ENCODE results near the gene WNK2.
A peak's percentile ranks its signal among the peaks of the same experiment; 100 is the strongest.

Gene WNK2

DNA sequence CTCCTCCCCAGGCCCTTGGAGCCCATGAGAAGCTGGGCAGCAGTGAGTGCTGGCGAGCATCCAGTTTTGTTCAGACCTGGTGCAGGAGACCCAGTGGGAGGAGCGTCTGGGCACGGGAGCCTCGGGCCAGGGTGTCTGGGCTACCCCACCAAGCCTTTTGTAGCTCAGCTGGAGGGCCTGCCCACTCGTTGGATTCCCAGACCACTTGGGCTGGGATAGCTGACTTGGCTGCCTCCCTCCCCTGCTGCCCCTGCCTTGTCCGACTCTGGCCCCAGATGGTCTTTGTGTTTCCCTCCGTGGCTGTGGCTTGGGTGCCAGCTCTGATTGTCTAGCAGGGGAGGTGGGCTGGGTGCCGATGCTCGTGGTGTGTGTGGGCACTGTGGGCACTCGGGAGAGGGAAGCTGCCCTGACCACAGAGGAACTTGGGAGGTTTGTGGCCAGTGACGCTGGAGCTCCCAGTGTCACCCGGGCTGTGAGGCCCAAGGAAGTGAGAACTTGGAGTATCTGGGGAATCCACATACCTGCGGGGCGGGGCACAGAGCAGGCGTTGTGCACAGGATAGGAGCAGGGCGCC, 47.3 kb downstream of the WNK2 start:
- H3K4me1 Mint-ChIP-seq, result peaks cover 6 to 16% of the 10 kb centered on the region in 2 donors
- H3K27me3 Mint-ChIP-seq, result peaks cover 27 to 42% of the 10 kb centered on the region in 2 donors
- no peak for DNase-seq
- H3K4me3 Mint-ChIP-seq, result no peak overlapping the region
- no peaks in the 10 kb centered on the region for H3K9me3 Mint-ChIP-seq
- no peak overlapping the region for H3K27ac Mint-ChIP-seq
- H3K36me3 Mint-ChIP-seq, result no peaks in the 10 kb centered on the region
- peak; percentile 45 to 48 for ATAC-seq (replicated peaks)

DNA sequence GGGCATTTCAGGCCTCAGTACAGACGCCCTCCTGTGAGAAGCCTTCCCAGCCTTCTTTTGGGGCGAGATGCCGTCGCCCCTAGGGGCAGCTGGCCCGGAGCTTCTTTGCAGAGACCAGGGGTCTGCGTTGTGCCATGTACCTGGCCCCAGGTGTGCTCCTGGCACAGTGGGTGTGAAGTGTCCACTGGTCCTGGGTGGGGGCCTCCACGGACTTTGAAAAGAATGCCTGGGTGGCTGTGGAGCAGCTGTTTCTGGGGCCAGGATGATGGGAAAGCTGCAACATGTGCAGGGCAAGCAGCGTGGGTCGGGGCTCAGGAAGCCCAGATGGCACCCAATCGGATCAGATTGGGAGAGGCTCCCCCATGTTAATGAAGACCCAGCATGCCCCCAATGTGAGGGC, 47.8 kb downstream of the WNK2 start:
- ATAC-seq (replicated peaks) (no peak), DNase-seq (no peak)
- H3K4me1 Mint-ChIP-seq, result peaks cover 6 to 12% of the 10 kb centered on the region in 2 donors
- H3K27me3 Mint-ChIP-seq, result peaks cover 27 to 42% of the 10 kb centered on the region in 2 donors
- no peak overlapping the region for H3K4me3 Mint-ChIP-seq
- H3K27ac Mint-ChIP-seq, result no peak overlapping the region
- H3K9me3 Mint-ChIP-seq, result no peaks in the 10 kb centered on the region
- H3K36me3 Mint-ChIP-seq, result no peaks in the 10 kb centered on the region

DNA sequence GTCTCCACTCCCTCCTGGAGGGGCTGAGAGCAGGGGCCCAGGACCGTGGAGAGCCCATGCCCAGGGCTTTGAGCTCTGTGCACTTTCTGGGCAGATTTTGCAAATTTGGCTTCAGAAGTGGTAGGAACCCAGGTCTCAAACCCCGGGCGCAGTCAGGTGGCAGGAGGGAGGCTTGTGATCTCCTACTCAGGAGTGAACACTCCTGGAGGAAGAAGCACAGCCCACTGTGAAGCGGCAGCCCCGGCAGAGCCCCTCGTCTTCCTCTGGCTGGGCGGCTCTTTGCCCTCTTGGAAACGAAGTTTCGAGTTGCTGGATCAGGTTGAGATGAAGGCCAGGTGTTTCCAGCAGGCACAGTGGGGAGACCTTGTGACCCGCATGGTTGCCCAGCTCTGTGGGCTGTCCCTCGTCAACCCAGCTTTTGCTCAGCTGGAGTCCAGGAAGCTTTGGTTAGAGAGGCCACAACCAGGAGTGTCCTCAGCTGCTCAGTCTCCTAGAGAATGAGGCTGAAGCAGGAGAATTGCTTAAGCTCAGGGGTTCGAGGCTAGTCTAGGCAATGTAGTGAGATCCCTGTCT, 48.5 kb downstream of the WNK2 start:
- Mint-ChIP-seq H3K27me3 (peaks cover 27 to 42% of the 10 kb centered on the region in 2 donors), H3K9me3 (peaks cover 0 to 1% of the 10 kb centered on the region in 2 donors), H3K27ac (no peak overlapping the region), H3K4me3 (no peak overlapping the region), H3K4me1 (peaks cover 6 to 12% of the 10 kb centered on the region in 2 donors), H3K36me3 (no peaks in the 10 kb centered on the region)
- ATAC-seq (replicated peaks), result no peak
- DNase-seq, result no peak

DNA sequence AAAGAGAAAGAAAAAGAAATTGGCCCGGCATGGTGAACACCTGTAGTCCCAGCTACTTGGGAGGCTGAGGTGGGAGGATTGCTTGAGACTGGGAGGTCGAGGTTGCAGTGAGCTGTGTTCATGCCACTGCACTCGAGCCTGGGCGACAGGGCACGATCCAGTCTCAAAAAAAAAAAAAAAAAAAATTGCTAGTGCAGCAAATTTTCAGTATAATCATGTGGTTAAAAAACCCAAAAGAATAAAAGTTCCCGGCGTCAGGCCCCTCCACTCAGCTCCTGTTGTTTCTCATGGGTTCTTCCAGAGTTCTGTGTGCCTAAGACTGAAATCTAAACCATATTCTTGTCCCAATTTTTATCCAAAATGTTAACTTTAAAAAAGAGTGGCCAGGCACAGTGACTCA, 49.1 kb downstream of the WNK2 start:
- Mint-ChIP-seq H3K27me3 (peaks cover 27 to 42% of the 10 kb centered on the region in 2 donors), H3K36me3 (no peaks in the 10 kb centered on the region), H3K9me3 (peaks cover 0 to 5% of the 10 kb centered on the region in 2 donors), H3K4me3 (no peak overlapping the region), H3K27ac (no peak overlapping the region), H3K4me1 (peaks cover 6 to 12% of the 10 kb centered on the region in 2 donors)
- DNase-seq (no peak), ATAC-seq (replicated peaks) (no peak)

DNA sequence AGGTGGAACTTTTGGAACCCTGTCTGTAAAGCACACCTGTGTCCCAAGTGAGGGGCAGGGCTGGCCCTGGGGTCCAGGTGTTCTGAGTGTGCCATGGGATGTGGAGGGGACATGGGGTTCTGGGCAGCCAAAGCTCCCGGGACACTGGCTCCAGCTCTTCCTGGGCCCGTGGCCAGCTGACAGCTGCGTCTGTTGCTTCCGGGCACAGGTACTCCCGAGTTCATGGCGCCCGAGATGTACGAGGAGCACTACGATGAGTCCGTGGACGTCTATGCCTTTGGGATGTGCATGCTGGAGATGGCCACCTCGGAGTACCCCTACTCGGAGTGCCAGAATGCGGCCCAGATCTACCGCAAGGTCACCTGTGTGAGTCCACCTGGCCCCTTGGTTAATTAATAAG, 50.7 kb downstream of the WNK2 start:
- ATAC-seq (replicated peaks) (no peak), DNase-seq (no peak)
- Mint-ChIP-seq H3K9me3 (peaks cover 0 to 5% of the 10 kb centered on the region in 2 donors), H3K27me3 (peaks cover 27 to 38% of the 10 kb centered on the region in 2 donors), H3K4me1 (peaks cover 3 to 12% of the 10 kb centered on the region in 2 donors), H3K36me3 (no peaks in the 10 kb centered on the region), H3K4me3 (no peak overlapping the region), H3K27ac (peak overlapping the region; percentile 47)

DNA sequence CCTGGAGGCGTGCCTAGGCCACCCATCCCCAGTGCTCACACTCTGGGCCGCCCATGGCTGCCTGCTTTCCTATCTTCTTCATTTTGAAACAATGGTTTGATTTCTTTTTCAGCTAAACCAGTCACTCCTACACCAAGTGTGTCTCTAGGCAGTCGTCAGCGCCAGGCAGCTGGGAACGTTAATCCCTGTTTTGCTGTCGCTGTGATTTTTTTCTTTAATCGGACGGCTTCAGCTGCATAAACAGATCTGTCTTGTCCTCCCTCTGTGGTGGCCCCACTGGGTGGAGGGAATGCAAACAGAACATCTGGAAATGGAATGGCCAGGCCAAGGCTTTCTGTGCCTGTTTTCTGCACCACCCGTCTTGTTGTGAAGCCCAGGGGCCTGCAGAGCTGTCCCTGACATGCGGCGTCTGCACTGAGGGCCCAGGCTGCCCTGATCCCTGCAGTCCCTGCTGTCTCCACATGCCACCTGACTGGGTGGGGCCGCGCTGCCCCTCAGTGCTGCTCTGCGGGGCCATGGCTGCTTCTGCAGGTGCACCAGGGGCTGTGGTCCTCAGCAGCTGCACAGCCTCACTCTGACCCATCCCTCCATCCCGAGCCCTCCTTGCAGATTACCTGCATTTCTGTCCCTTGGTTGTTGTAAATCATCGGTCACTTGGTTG, 51.5 kb downstream of the WNK2 start:
- DNase-seq (no peak), ATAC-seq (replicated peaks) (no peak)
- Mint-ChIP-seq H3K36me3 (no peaks in the 10 kb centered on the region), H3K27ac (no peak overlapping the region), H3K9me3 (peaks cover 0 to 5% of the 10 kb centered on the region in 2 donors), H3K4me3 (no peak overlapping the region), H3K27me3 (peaks cover 23 to 32% of the 10 kb centered on the region in 2 donors), H3K4me1 (peaks cover 3 to 12% of the 10 kb centered on the region in 2 donors)

DNA sequence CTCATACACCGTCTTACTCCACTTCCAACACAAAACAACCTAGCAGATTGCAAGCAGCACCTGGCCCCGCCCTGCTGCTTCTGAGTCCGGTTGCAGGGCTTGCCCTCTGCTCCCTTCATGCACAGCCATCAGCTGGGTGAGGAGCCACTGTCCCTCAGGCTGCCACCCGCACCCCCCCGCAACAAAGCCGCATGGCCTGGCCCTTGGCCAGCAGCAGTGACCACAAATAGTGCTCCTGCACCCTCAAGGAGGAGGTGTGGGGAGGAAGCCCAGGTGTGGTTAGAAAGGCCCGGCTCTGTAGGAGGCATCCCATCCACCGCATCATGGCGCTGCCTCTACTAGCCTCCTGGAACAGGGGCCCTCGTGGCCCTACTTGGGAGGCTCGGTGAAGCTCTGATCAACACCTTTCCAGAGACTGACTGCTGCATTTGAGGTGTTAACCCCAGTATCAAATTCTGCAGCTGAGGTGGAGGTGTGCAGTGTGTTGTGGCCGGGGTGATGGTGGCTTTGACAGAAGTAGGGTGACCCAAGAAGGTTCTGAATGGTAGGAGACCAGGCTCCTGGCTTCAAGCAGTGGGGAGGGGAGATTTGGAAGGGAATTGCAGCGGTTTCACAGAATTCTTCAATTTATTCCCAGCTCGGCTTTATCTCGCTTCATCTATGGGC, 52.7 kb downstream of the WNK2 start:
- no peak for ATAC-seq (replicated peaks)

DNA sequence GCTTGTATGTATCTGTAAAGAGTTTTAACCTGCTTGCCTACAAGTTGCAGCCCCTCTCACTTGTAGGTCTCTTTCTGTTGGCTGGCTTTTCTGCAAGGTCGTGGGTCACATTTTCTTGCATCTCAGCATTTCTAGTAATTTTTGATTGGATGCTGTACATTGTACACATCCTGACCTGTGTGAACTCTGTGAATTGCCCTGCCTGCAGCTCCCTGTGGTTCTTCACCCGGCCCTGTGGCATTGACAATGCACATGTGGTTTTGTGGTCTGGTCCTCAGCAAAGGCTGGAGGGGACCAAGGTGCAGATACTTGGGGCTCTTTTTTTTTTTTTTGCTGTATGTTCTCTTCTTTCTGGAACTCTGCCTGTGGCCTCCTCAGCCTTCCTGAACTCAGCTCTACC, 53.6 kb downstream of the WNK2 start:
- Mint-ChIP-seq H3K27ac (no peak overlapping the region), H3K4me3 (no peak overlapping the region), H3K27me3 (peaks cover 10 to 16% of the 10 kb centered on the region in 2 donors), H3K36me3 (no peaks in the 10 kb centered on the region), H3K9me3 (peaks cover 0 to 5% of the 10 kb centered on the region in 2 donors), H3K4me1 (no peaks in the 10 kb centered on the region)
- no peak for DNase-seq
- ATAC-seq (replicated peaks), result no peak

More for the DNA sequence above, 52.7 kb downstream of the WNK2 start:
- no peaks in the 10 kb centered on the region for H3K36me3 Mint-ChIP-seq
- H3K27ac Mint-ChIP-seq, result no peak overlapping the region
- H3K4me1 Mint-ChIP-seq, result peaks cover 0 to 6% of the 10 kb centered on the region in 2 donors
- H3K4me3 Mint-ChIP-seq, result no peak overlapping the region
- peaks cover 17 to 24% of the 10 kb centered on the region in 2 donors for H3K27me3 Mint-ChIP-seq
- DNase-seq, result no peak
- peaks cover 0 to 5% of the 10 kb centered on the region in 2 donors for H3K9me3 Mint-ChIP-seq

DNA sequence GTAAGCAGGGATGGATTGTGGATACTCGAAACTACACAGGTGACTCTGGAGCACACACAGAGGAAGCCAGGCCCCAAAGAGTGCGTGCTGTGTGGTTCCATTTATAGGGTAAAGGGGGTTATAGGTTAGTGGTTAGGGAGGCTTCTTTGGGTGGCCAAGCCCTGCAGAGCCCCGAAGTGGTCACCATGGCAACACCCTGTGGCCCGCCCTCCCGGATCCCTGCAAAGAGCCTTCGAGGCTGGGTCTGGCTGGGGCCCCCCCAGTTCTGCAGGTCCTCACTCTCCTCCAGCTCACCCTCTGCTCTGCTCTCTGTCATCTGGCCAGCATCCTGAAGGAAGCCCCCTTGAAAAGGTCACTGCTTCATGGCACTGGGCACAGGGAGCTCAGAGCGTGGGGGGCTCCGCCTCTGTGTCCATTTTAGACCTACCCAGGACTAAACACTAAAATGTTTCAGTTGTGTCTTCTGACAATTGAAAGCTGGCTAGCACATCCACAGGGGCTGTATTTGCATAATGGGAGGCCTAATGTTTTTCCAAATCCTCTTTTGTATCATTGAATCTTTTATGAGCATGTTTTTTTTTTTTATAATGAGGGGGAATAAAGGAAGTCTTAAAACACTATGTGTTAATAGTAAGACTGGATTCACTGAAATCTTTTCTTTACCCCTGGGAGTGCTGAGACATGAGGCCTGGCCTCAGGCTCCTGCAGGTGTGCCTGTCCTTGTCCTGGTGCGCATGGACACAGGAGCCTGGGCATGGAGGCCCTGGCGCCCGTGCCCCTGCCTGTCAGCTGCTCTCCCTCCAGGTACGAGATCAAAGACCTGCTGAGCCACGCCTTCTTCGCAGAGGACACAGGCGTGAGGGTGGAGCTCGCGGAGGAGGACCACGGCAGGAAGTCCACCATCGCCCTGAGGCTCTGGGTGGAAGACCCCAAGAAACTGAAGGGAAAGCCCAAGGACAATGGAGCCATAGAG, 55.3 kb downstream of the WNK2 start:
- no peaks in the 10 kb centered on the region for H3K4me1 Mint-ChIP-seq
- DNase-seq, result no peak
- H3K36me3 Mint-ChIP-seq, result no peaks in the 10 kb centered on the region
- H3K4me3 Mint-ChIP-seq, result no peak overlapping the region
- peaks cover 6 to 9% of the 10 kb centered on the region in 2 donors for H3K27me3 Mint-ChIP-seq
- H3K27ac Mint-ChIP-seq, result no peak overlapping the region
- ATAC-seq (replicated peaks), result no peak
- H3K9me3 Mint-ChIP-seq, result peaks cover 0 to 5% of the 10 kb centered on the region in 2 donors

DNA sequence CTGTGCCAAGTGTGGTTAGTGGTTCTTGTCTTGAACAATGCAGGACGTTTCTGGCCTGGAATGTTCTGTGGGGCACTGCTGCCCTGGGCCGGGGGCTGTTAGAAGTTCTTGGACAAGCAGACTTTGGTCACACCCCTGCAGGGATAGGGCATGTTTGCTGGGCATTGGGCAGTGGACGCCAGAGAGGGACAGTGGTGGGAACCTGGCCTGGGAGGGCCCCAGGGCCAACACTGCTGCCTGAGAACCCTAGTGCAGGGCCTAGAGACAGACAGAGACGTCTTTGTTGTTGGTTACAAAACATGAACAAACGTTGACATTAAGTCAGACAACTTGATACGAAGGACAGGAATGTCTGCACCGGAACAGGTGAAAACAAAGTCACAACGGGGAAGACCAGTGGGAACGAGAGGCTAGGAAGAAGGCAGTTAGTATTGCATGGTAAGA, 57.0 kb downstream of the WNK2 start:
- no peak overlapping the region for H3K27ac Mint-ChIP-seq
- no peak for ATAC-seq (replicated peaks)
- H3K4me3 Mint-ChIP-seq, result no peak overlapping the region
- H3K27me3 Mint-ChIP-seq, result no peaks in the 10 kb centered on the region
- H3K9me3 Mint-ChIP-seq, result peaks cover 0 to 5% of the 10 kb centered on the region in 2 donors
- no peaks in the 10 kb centered on the region for H3K36me3 Mint-ChIP-seq
- DNase-seq, result no peak
- peaks cover 0 to 5% of the 10 kb centered on the region in 2 donors for H3K4me1 Mint-ChIP-seq

DNA sequence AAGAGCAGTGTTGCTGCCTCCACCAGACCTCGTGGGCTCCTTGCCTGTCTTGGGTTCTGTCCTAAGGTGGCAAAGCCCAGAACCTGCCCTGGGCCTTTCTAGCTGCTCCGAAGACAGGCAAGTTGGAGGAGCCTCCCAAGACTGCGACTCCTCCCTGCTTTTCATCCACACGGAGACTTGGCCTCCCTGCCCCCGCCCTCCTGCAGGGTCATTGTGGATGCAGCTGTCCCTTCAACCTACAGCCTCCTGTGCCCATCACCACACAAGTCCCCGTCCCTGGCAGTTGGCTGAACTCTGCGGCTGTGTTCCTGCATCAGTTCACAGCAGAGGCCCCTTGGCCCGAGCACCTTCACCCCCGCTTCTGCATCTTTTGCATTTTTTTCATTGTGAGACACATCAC, 59.2 kb downstream of the WNK2 start:
- H3K27ac Mint-ChIP-seq, result no peak overlapping the region
- no peaks in the 10 kb centered on the region for H3K36me3 Mint-ChIP-seq
- DNase-seq (no peak), ATAC-seq (replicated peaks) (no peak)
- H3K27me3 Mint-ChIP-seq, result no peaks in the 10 kb centered on the region
- H3K9me3 Mint-ChIP-seq, result no peaks in the 10 kb centered on the region
- H3K4me1 Mint-ChIP-seq, result peaks cover 0 to 5% of the 10 kb centered on the region in 2 donors
- no peak overlapping the region for H3K4me3 Mint-ChIP-seq

DNA sequence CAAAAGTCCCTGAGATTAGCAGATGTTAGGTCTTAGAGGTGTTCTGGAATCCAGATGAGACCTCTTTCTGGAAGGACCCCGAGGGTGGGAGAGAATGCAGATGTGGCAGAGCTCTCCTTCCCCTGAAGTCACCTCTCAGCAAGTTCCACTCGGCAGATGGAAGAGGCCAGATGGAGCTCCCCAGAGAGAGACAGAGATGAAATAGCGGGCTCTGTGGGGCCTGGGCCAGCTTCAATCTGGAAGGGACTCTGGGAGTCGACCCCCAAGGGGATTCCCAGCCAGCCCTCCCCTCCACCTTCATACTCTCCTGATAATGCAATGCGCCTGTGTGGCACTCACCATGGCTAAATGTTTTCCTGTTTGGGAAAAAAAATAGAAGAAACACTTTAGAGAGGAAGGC, 60.2 kb downstream of the WNK2 start:
- Mint-ChIP-seq H3K9me3 (no peaks in the 10 kb centered on the region), H3K27ac (no peak overlapping the region), H3K4me1 (peaks cover 0 to 5% of the 10 kb centered on the region in 2 donors), H3K27me3 (no peaks in the 10 kb centered on the region), H3K4me3 (no peak overlapping the region), H3K36me3 (no peaks in the 10 kb centered on the region)
- no peak for ATAC-seq (replicated peaks)
- no peak for DNase-seq

DNA sequence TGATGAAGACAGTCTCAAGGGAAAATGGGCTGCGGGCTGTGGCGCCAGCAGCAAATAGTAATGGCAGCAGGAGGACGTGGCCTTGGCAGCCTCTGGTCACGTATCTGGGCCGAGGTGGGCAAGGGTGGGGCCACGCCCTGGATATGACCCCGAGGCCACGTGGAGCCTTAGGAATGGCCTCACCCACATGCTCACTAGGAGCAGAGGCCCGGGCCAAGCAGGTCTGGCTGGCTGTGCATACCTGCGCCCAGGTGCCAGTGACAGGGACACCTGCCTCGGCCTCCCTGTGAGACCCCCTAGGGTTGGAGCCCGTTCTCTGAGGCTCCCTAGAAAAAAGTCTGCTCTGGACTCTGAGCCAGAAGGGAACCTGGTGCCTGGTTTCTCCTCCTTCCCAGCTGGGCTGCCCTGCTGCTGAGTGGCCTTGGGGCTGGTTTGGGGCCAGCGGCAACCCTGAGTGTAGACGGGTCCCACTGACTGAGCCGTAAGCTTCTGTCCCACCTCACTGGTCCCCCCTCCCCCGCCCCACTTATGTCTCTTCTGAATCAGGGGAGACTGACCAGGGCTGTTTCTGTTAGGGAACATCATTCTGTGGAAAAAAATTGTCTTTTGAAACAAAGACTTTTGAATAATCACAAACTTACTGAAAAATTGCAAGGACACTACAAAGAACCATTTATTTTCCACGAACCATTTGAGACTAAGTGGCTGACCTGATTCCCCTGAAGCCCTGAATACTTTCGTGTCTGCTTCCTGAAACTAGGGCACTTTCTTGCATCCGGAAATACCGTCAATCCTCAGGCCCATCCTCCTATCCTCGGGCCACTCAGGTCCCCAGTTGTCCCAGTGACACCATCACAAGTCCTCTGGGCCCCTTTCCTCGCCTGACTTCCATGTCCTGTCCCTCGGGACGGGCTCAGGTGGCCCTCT, 60.8 kb downstream of the WNK2 start:
- DNase-seq (no peak), ATAC-seq (replicated peaks) (no peak)
- Mint-ChIP-seq H3K9me3 (no peaks in the 10 kb centered on the region), H3K4me1 (peaks cover 0 to 5% of the 10 kb centered on the region in 2 donors), H3K27me3 (no peaks in the 10 kb centered on the region), H3K27ac (no peak overlapping the region), H3K4me3 (no peak overlapping the region), H3K36me3 (no peaks in the 10 kb centered on the region)

Data from stimulated activated naive B cell treated with anti-CD40 and anti-IgM and Interleukin-4, amounts not matched to agents 10 μg/mL and 1 μg/mL and 100 μg/mL, for 72 hours (primary cell).